Neural progenitor cell (in vitro differentiated cells): ENCODE data around the gene F2RL3.
"Not testable (repeated sequence)": the region's sequence is repeated elsewhere in the genome, so short reads cannot be mapped to it uniquely, and the experiment has no call there.

Experiments used
- CTCF ChIP-seq: fragments of 200-600 bp; sonication (generic); IDR thresholded peaks from 2 replicates; pipeline ENCODE4 v1.5.1; 2017; ENCODE audit warnings: antibody characterized with exemption, mild to moderate bottlenecking
- EZH2 ChIP-seq: fragments of 200-600 bp; sonication (generic); IDR thresholded peaks from 2 replicates; pipeline ENCODE4 v1.6.1; 2017; ENCODE audit warnings: antibody characterized with exemption, mild to moderate bottlenecking, moderate library complexity

GRCh38 chr19:16940063-16940462 lies 51.3 kb downstream of the F2RL3 start:
- not testable (repeated sequence) for TF ChIP-seq CTCF, EZH2
